ENCODE results near the gene HSPA12A. TPM values are rescaled to one million over a fixed set of nuclear protein-coding genes. Genes with fewer than 3 reads are reported as not detected.
"Not testable (repeated sequence)": the region's sequence is repeated elsewhere in the genome, so short reads cannot be mapped to it uniquely, and the experiment has no call there.

HSPA12A gene
- total RNA-seq, 1 donor from 2014 or later, result 3.9 TPM

GRCh38 chr10:116715839-116716377 lies 26.5 kb downstream of the HSPA12A start:
- ATAC-seq, result no peak

GRCh38 chr10:116715341-116715740 lies 27.0 kb downstream of the HSPA12A start:
- ATAC-seq, result no peak

GRCh38 chr10:116713846-116714245 lies 28.5 kb downstream of the HSPA12A start:
- ATAC-seq, result no peak

GRCh38 chr10:116712989-116713543 lies 29.3 kb downstream of the HSPA12A start:
- no peak for ATAC-seq

- no peak for ATAC-seq
These were observed 29.8 kb downstream of the HSPA12A start for GRCh38 chr10:116712519-116712918.

- not testable (repeated sequence) for ATAC-seq
These were observed 30.6 kb downstream of the HSPA12A start for GRCh38 chr10:116711803-116712202.

- no peak for ATAC-seq
These were observed 32.3 kb downstream of the HSPA12A start for GRCh38 chr10:116710076-116710475.

GRCh38 chr10:116708877-116709276 lies 33.5 kb downstream of the HSPA12A start:
- no peak for ATAC-seq

- no peak for ATAC-seq
These were observed 34.0 kb downstream of the HSPA12A start for GRCh38 chr10:116708391-116708821.

- ATAC-seq, result no peak
These were observed 34.4 kb downstream of the HSPA12A start for GRCh38 chr10:116707981-116708380.

GRCh38 chr10:116706281-116706680 lies 36.1 kb downstream of the HSPA12A start:
- no peak for ATAC-seq

- ATAC-seq, result no peak
These were observed 36.9 kb downstream of the HSPA12A start for GRCh38 chr10:116705498-116705897.

GRCh38 chr10:116704926-116705325 lies 37.4 kb downstream of the HSPA12A start:
- ATAC-seq, result no peak

GRCh38 chr10:116702165-116702564 lies 40.2 kb downstream of the HSPA12A start:
- ATAC-seq, result no peak

- ATAC-seq, result no peak
These were observed 42.8 kb downstream of the HSPA12A start for GRCh38 chr10:116699471-116700150.

GRCh38 chr10:116699049-116699448 lies 43.3 kb downstream of the HSPA12A start:
- no peak for ATAC-seq

- ATAC-seq, result no peak
These were observed 44.0 kb downstream of the HSPA12A start for GRCh38 chr10:116698364-116698763.

- ATAC-seq, result no peak
These were observed 44.5 kb downstream of the HSPA12A start for GRCh38 chr10:116697816-116698215.

GRCh38 chr10:116696919-116697318 lies 45.4 kb downstream of the HSPA12A start:
- no peak for ATAC-seq

- no peak for ATAC-seq
These were observed 47.5 kb downstream of the HSPA12A start for GRCh38 chr10:116694927-116695268.

- ATAC-seq, result no peak
These were observed 48.0 kb downstream of the HSPA12A start for GRCh38 chr10:116694243-116694926.

- no peak for ATAC-seq
These were observed 50.1 kb downstream of the HSPA12A start for GRCh38 chr10:116692225-116692624.

- ATAC-seq, result no peak
These were observed 50.7 kb downstream of the HSPA12A start for GRCh38 chr10:116691635-116692034.
